Tibial artery (tissue), 4 donors: ENCODE results near the gene MAPRE3.

Experiments used
- DNase-seq, 2 donors: peaks; one replicate each; pipeline ENCODE4 v3.0.0-alpha.2; 2019
- H3K27ac ChIP-seq, 2 donors: fragments of 200-600 bp; sonication (generic) in 1 of 2; 1 replicate in 1 of 2; 2 replicates in 1 of 2; pipeline ENCODE4 v1.5.1; 2018 to 2019; ENCODE audit warnings: mild to moderate bottlenecking in 1 of 2
- H3K27me3 ChIP-seq, 2 donors: fragments of 200-600 bp; sonication (generic) in 1 of 2; one replicate each; pipeline versions ENCODE4 v1.5.1 to v1.6.0; 2016 to 2019
- H3K36me3 ChIP-seq, 3 donors: fragments of 200-600 bp; sonication (generic) in 2 of 3; one replicate each; pipeline ENCODE4 v1.5.1; 2016 to 2019; ENCODE audit warnings: mild to moderate bottlenecking in 2 of 3
- H3K4me1 ChIP-seq, 4 donors: fragments of 200-600 bp; sonication (generic) in 2 of 4; 1 replicate in 3 of 4; 2 replicates in 1 of 4; pipeline ENCODE4 v1.5.1; 2016 to 2019
- H3K4me3 ChIP-seq, 2 donors: fragments of 200-600 bp; sonication (generic) in 1 of 2; 1 replicate in 1 of 2; 2 replicates in 1 of 2; pipeline ENCODE4 v1.5.1; 2018 to 2019; ENCODE audit warnings: mild to moderate bottlenecking in 2 of 2
- H3K9me3 ChIP-seq, 3 donors: fragments of 200-600 bp; sonication (generic) in 1 of 3; one replicate each; pipeline ENCODE4 v1.5.1; 2016 to 2019
- CTCF ChIP-seq, 2 experiments: fragments of 200-600 bp in 1 of 2; fragments of 450-650 bp in 1 of 2; IDR thresholded peaks; one replicate each; pipeline ENCODE4 v1.5.1; 2017 to 2019; ENCODE audit warnings: antibody characterized with exemption in 2 of 2, mild to moderate bottlenecking in 1 of 2, moderate library complexity in 1 of 2
- intact Hi-C: fragments of 100-400 bp; cut with DNase I; formaldehyde crosslinking; loops from one replicate; pipeline ENCODE4 v1.15.0; 2023; ENCODE audit warnings: low total_unique reads

Gene MAPRE3

GRCh38 chr2:26977012-26977411, 6.6 kb downstream of the MAPRE3 start:
- Histone ChIP-seq H3K4me3 (no peak overlapping the region), H3K36me3 (no peaks in the 10 kb centered on the region), H3K4me1 (peaks cover 0 to 11% (median under 1%) of the 10 kb centered on the region in 4 donors), H3K27me3 (no peaks in the 10 kb centered on the region), H3K9me3 (no peaks in the 10 kb centered on the region), H3K27ac (no peak overlapping the region)
- no peak for TF ChIP-seq CTCF (IDR thresholded peaks at IDR 0.05)
- intact Hi-C loops = no loop called here
- no peak for DNase-seq

GRCh38 chr2:26978061-26978596, 7.7 kb downstream of the MAPRE3 start:
- Histone ChIP-seq H3K9me3 (no peaks in the 10 kb centered on the region), H3K27ac (no peak overlapping the region), H3K27me3 (no peaks in the 10 kb centered on the region), H3K36me3 (no peaks in the 10 kb centered on the region), H3K4me3 (no peak overlapping the region), H3K4me1 (peaks cover 0 to 13% (median 0%) of the 10 kb centered on the region in 4 donors)
- intact Hi-C loops = no loop called here
- DNase-seq = no peak
- no peak for TF ChIP-seq CTCF (IDR thresholded peaks at IDR 0.05)

GRCh38 chr2:26979741-26980140, 9.3 kb downstream of the MAPRE3 start:
- Histone ChIP-seq H3K36me3 (no peaks in the 10 kb centered on the region), H3K4me3 (no peak overlapping the region), H3K27ac (no peak overlapping the region), H3K4me1 (peaks cover 0 to 13% (median 0%) of the 10 kb centered on the region in 4 donors), H3K9me3 (no peaks in the 10 kb centered on the region), H3K27me3 (no peaks in the 10 kb centered on the region)
- intact Hi-C loops = no loop called here
- DNase-seq = no peak
- no peak for TF ChIP-seq CTCF (IDR thresholded peaks at IDR 0.05)

GRCh38 chr2:26980971-26981370, 10.5 kb downstream of the MAPRE3 start:
- TF ChIP-seq CTCF (IDR thresholded peaks at IDR 0.05) = no peak
- no peak for DNase-seq
- H3K4me1 ChIP-seq = peaks cover 0 to 13% (median 0%) of the 10 kb centered on the region in 4 donors
- intact Hi-C loops = no loop called here
- H3K36me3 ChIP-seq = peaks cover 0 to 1% (median 0%) of the 10 kb centered on the region in 3 donors
- no peaks in the 10 kb centered on the region for H3K9me3 ChIP-seq
- H3K27me3 ChIP-seq = no peaks in the 10 kb centered on the region
- H3K4me3 ChIP-seq = no peak overlapping the region
- H3K27ac ChIP-seq = no peak overlapping the region

- Histone ChIP-seq H3K4me1 (peaks cover 0 to 13% (median 0%) of the 10 kb centered on the region in 4 donors), H3K9me3 (no peaks in the 10 kb centered on the region), H3K36me3 (peaks cover 0 to 4% (median 0%) of the 10 kb centered on the region in 3 donors), H3K27me3 (no peaks in the 10 kb centered on the region), H3K4me3 (no peak overlapping the region), H3K27ac (no peak overlapping the region)
- intact Hi-C loops = no loop called here
- peak in 1 of 2 donors; percentile 62 for DNase-seq
- TF ChIP-seq CTCF (IDR thresholded peaks at IDR 0.05) = peak in 1 of 2 experiments; percentile 11
Observed at GRCh38 chr2:26982102-26982742, 11.8 kb downstream of the MAPRE3 start.
